ENCODE results near the gene BCAS3. TPM values are rescaled to one million over a fixed set of nuclear protein-coding genes. Genes with fewer than 3 reads are reported as not detected.

BCAS3 gene
- total and polyA plus RNA-seq, 2 donors (not counting 1 experiment from before 2014, with no cell fraction given), result 13.9 to 73.4 TPM

DNA sequence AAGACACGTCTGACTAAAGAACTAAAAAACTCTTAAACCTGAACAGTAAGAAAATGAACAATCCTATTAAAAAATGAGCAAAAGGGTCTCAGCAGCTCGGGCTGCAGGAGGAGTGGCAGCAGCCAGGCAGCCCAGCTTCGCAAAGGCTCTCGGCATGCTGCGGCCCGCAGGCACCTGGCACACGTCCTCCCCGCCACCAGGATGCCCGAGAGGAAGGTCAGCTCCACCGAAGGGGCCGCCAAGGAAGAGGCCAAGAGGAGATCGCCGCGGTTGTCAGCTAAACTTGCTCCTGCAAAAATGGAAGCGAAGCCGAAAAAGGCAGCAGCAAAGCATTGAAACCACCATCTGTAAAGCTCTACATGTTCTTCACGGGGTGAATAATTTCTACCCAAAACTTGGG lies 173.5 kb downstream of the BCAS3 start:
- DNase-seq, result no peak
- Mint-ChIP-seq H3K4me3 (no peak overlapping the region), H3K9me3 (ENCODE audit: insufficient read depth) (no peaks in the 10 kb centered on the region), H3K27ac (no peak overlapping the region), H3K4me1 (peaks cover 3% of the 10 kb centered on the region), H3K27me3 (no peaks in the 10 kb centered on the region)
- WGBS (ENCODE audit: insufficient coverage), result 89% methylated on average over 14 of the region's 17 CpGs
- Histone ChIP-seq H3K36me3 (replicated peaks in 1 of 2; ENCODE audit: control extremely low read depth in 1 of 2, control insufficient read depth in 1 of 2, extremely low read depth in 1 of 2, insufficient read depth in 2 of 2, low read length in 1 of 2) (no peaks in the 10 kb centered on the region), H3K9ac (ENCODE audit: low read length) (no peak overlapping the region), H3K27ac (ENCODE audit: low read length in 2 of 2) (no peak overlapping the region), H3K79me2 (ENCODE audit: control insufficient read depth, insufficient read depth, low read length) (no peaks in the 10 kb centered on the region), H2AFZ (ENCODE audit: insufficient read depth, low read depth, low read length, poor library complexity, severe bottlenecking) (no peak overlapping the region), H3K4me3 (ENCODE audit: control extremely low read depth in 1 of 5, extremely low read depth in 1 of 5, insufficient read depth in 1 of 5, low read depth in 2 of 5, low read length in 4 of 5) (no peak overlapping the region), H3K4me1 (ENCODE audit: control insufficient read depth in 2 of 2, insufficient read depth in 2 of 2, low read length in 2 of 2) (no peaks in the 10 kb centered on the region), H3K27me3 (replicated peaks in 1 of 4; ENCODE audit: control extremely low read depth in 1 of 4, control insufficient read depth in 3 of 4, insufficient read depth in 4 of 4, low read length in 3 of 4) (no peaks in the 10 kb centered on the region), H3K4me2 (replicated peaks; ENCODE audit: low read depth, low read length, poor library complexity, severe bottlenecking) (no peak overlapping the region), H3K9me3 (ENCODE audit: control extremely low read depth in 1 of 3, control insufficient read depth in 2 of 3, insufficient read depth in 1 of 3, low read length in 2 of 3) (peaks cover 0 to 4% (median 0%) of the 10 kb centered on the region in 3 donors), H4K20me1 (ENCODE audit: control insufficient read depth, insufficient read depth, low read length, poor library complexity, severe bottlenecking) (no peaks in the 10 kb centered on the region)
- TF ChIP-seq EZH2 (IDR thresholded peaks at IDR 0.05; ENCODE audit: borderline replicate concordance, insufficient read depth, low read depth, low read length, poor library complexity, severe bottlenecking), result no peak
- TF ChIP-seq, protein P1, sequence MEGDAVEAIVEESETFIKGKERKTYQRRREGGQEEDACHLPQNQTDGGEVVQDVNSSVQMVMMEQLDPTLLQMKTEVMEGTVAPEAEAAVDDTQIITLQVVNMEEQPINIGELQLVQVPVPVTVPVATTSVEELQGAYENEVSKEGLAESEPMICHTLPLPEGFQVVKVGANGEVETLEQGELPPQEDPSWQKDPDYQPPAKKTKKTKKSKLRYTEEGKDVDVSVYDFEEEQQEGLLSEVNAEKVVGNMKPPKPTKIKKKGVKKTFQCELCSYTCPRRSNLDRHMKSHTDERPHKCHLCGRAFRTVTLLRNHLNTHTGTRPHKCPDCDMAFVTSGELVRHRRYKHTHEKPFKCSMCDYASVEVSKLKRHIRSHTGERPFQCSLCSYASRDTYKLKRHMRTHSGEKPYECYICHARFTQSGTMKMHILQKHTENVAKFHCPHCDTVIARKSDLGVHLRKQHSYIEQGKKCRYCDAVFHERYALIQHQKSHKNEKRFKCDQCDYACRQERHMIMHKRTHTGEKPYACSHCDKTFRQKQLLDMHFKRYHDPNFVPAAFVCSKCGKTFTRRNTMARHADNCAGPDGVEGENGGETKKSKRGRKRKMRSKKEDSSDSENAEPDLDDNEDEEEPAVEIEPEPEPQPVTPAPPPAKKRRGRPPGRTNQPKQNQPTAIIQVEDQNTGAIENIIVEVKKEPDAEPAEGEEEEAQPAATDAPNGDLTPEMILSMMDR (IDR thresholded peaks at IDR 0.05), result no peak
- intact Hi-C loops (cut with micrococcal nuclease), result no loop called here
- ChIA-PET CTCF (no interaction called here), POLR2A (no interaction called here)
- ATAC-seq (ENCODE audit: low read depth), result no peak

DNA sequence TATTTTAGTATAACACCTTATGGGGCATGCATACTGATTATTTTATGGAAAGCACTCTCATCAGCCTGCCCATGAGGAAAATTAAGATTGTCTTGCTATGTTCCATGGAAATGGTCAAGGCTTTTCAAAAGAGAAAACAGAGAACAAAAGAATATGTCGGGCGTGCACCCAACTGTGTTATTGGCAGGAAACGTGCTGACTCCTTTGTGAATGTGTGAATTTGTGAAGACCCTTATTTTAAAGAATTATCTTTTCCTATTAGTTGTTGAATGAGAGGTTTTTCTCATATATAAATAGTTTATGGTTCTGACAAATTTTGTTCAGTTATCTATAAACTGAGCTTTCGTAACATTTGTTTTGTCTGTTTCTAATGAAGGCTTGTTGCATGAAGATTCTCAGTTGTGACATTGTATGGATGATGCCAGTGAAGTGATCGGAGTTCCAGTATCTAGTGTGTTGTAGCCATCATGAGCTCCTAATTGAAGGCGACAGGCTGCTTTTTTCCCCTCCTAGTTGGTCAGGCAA lies 180.0 kb downstream of the BCAS3 start:
- Histone ChIP-seq H4K20me1 (ENCODE audit: control insufficient read depth, insufficient read depth, low read length, poor library complexity, severe bottlenecking) (no peaks in the 10 kb centered on the region), H3K4me1 (ENCODE audit: control insufficient read depth in 2 of 2, insufficient read depth in 2 of 2, low read length in 2 of 2) (no peaks in the 10 kb centered on the region), H3K79me2 (ENCODE audit: control insufficient read depth, insufficient read depth, low read length) (no peaks in the 10 kb centered on the region), H3K36me3 (replicated peaks in 1 of 2; ENCODE audit: control extremely low read depth in 1 of 2, control insufficient read depth in 1 of 2, extremely low read depth in 1 of 2, insufficient read depth in 2 of 2, low read length in 1 of 2) (no peaks in the 10 kb centered on the region), H3K9ac (ENCODE audit: low read length) (no peak overlapping the region), H3K9me3 (ENCODE audit: control extremely low read depth in 1 of 3, control insufficient read depth in 2 of 3, insufficient read depth in 1 of 3, low read length in 2 of 3) (no peaks in the 10 kb centered on the region), H2AFZ (ENCODE audit: insufficient read depth, low read depth, low read length, poor library complexity, severe bottlenecking) (no peak overlapping the region), H3K27ac (ENCODE audit: low read length in 2 of 2) (no peak overlapping the region), H3K27me3 (replicated peaks in 1 of 4; ENCODE audit: control extremely low read depth in 1 of 4, control insufficient read depth in 3 of 4, insufficient read depth in 4 of 4, low read length in 3 of 4) (no peaks in the 10 kb centered on the region), H3K4me2 (replicated peaks; ENCODE audit: low read depth, low read length, poor library complexity, severe bottlenecking) (no peak overlapping the region), H3K4me3 (ENCODE audit: control extremely low read depth in 1 of 5, extremely low read depth in 1 of 5, insufficient read depth in 1 of 5, low read depth in 2 of 5, low read length in 4 of 5) (no peak overlapping the region)
- ChIA-PET CTCF (no interaction called here), POLR2A (no interaction called here)
- no peaks in the 10 kb centered on the region for H3K27me3 Mint-ChIP-seq
- no peak overlapping the region for H3K27ac Mint-ChIP-seq
- ATAC-seq (ENCODE audit: low read depth) (no peak), DNase-seq (no peak)
- no peaks in the 10 kb centered on the region for H3K9me3 Mint-ChIP-seq (ENCODE audit: insufficient read depth)
- intact Hi-C loops (cut with micrococcal nuclease), result no loop called here
- no CpG with 5 or more reads among the region's 6 CpGs for WGBS (ENCODE audit: insufficient coverage)
- no peak for TF ChIP-seq EZH2 (IDR thresholded peaks at IDR 0.05; ENCODE audit: borderline replicate concordance, insufficient read depth, low read depth, low read length, poor library complexity, severe bottlenecking)
- TF ChIP-seq, protein P1 (IDR thresholded peaks at IDR 0.05), result no peak
- no peak overlapping the region for H3K4me3 Mint-ChIP-seq
- peaks cover 2% of the 10 kb centered on the region for H3K4me1 Mint-ChIP-seq
